HepG2 (cell line): ENCODE results near the gene HCK. TPM values are rescaled to one million over a fixed set of nuclear protein-coding genes. Genes with fewer than 3 reads are reported as not detected.

Experiments
- ARID5B ChIP-seq: IDR thresholded peaks from 2 replicates; pipeline ENCODE4 v1.4.0; 2020; ENCODE audit warnings: mild to moderate bottlenecking, missing genetic modification reagents
- CCDC6 ChIP-seq: sonication (generic); formaldehyde crosslinking; IDR thresholded peaks from 2 replicates; pipeline ENCODE4 v1.8.1; 2022; ENCODE audit warnings: mild to moderate bottlenecking, missing genetic modification reagents, moderate library complexity
- FOXA1 ChIP-seq, 2 experiments: fragments of 450-650 bp in 1 of 2; sonication (generic) in 1 of 2; formaldehyde crosslinking in 1 of 2; IDR thresholded peaks; 2 replicates each; pipeline versions ENCODE4 v1.4.0 to v1.6.1; 2016 to 2020; ENCODE audit warnings: missing genetic modification reagents in 1 of 2
- IRF2 ChIP-seq: IDR thresholded peaks from 2 replicates; pipeline ENCODE4 v1.6.1; 2018; ENCODE audit warnings: missing genetic modification reagents, missing compliant biosample characterization
- MBD4 ChIP-seq: IDR thresholded peaks from 2 replicates; pipeline ENCODE4 v1.6.1; 2012; ENCODE audit warnings: low read length, inconsistent platforms, borderline replicate concordance
- MXD1 ChIP-seq: sonication (generic); formaldehyde crosslinking; IDR thresholded peaks from 2 replicates; pipeline ENCODE4 v1.4.0; 2020; ENCODE audit warnings: mild to moderate bottlenecking, missing genetic modification reagents
- RNF2 ChIP-seq: fragments of 450-650 bp; conservative IDR thresholded peaks from 2 replicates; pipeline ENCODE4 v1.6.1; 2016; ENCODE audit warnings: low read depth
- SOX6 ChIP-seq, 2 experiments: fragments of 450-650 bp in 1 of 2; sonication (generic) in 1 of 2; formaldehyde crosslinking in 1 of 2; IDR thresholded peaks; 2 replicates each; pipeline versions ENCODE4 v1.4.0 to v1.6.1; 2017 to 2020; ENCODE audit warnings: antibody characterized with exemption in 1 of 2, mild to moderate bottlenecking in 1 of 2, missing genetic modification reagents in 1 of 2
- TAF1 ChIP-seq: sonication (generic); formaldehyde crosslinking; IDR thresholded peaks from 2 replicates; pipeline ENCODE4 v1.4.0; 2020; ENCODE audit warnings: missing genetic modification reagents
- TCF7 ChIP-seq: sonication (generic); IDR thresholded peaks from 2 replicates; pipeline ENCODE4 v1.6.1; 2016; ENCODE audit warnings: antibody characterized with exemption, low read depth
- TMF1 ChIP-seq: sonication (generic); formaldehyde crosslinking; IDR thresholded peaks from 2 replicates; pipeline ENCODE4 v1.8.1; 2022; ENCODE audit warnings: low read depth, missing genetic modification reagents
- TRAFD1 ChIP-seq: sonication (generic); formaldehyde crosslinking; IDR thresholded peaks from 2 replicates; pipeline ENCODE4 v1.5.1; 2020; ENCODE audit warnings: missing genetic modification reagents, mild to moderate bottlenecking, borderline replicate concordance
- ZBTB33 ChIP-seq: sonication (generic); formaldehyde crosslinking; IDR thresholded peaks from 2 replicates; pipeline ENCODE4 v1.4.0; 2020; ENCODE audit warnings: missing genetic modification reagents
- ZNF30 ChIP-seq: sonication (generic); formaldehyde crosslinking; IDR thresholded peaks from 2 replicates; pipeline ENCODE4 v1.5.0; 2020; ENCODE audit warnings: mild to moderate bottlenecking, missing genetic modification reagents
- ZNF468 ChIP-seq: sonication (generic); formaldehyde crosslinking; IDR thresholded peaks from 2 replicates; pipeline ENCODE4 v1.8.0; 2022; ENCODE audit warnings: mild to moderate bottlenecking, moderate library complexity, missing genetic modification reagents
- polyA plus RNA-seq, 8 experiments: library from polyadenylated mRNA; depleted of rRNA in 3 of 8; stranded (reverse) in 7 of 8; unstranded in 1 of 8; fragments of >200 nt; fragmentation: Illumina TruSeq in 4 of 8; extraction: Trizol in 4 of 8; gene quantifications; 2 replicates each; pipeline versions ENCODE4 v1.2.1 to v1.2.3, GENCODE V29; 2011 to 2016; ENCODE audit warnings: low read depth in 4 of 8, missing spikeins in 1 of 8, mixed read lengths in 1 of 8; ENCODE audit not compliant: insufficient read depth in 1 of 8
- total RNA-seq, 5 experiments: library from RNA; depleted of rRNA; stranded (reverse); fragments of >200 nt; fragmentation: Illumina TruSeq; extraction: Trizol; gene quantifications; 2 replicates each; pipeline ENCODE4 v1.2.3, GENCODE V29; 2016; ENCODE audit warnings: low read depth in 1 of 5

HCK gene
- total and polyA plus RNA-seq, 2 of the 13 experiments (the other 11 are each of a cell fraction or from before 2014, with no cell fraction given), result 0.04 TPM; not detected in 1

GRCh38 chr20:32018269-32019155, 33.5 kb upstream of the HCK start (continued):
- no peak for TF ChIP-seq TCF7
- TF ChIP-seq IRF2 (CRISPR knock-in tag), result peak; percentile 53; the same call in 1 of the 2 replicates
- TF ChIP-seq CCDC6 (CRISPR knock-in tag), result no peak
- TF ChIP-seq FOXA1 (IDR thresholded peaks at IDR 0.05), result no peak
- no peak for TF ChIP-seq FOXA1 (CRISPR knock-in tag; IDR thresholded peaks at IDR 0.05)
- no peak for TF ChIP-seq RNF2
- no peak for TF ChIP-seq SOX6 (IDR thresholded peaks at IDR 0.05)
- no peak for TF ChIP-seq SOX6 (CRISPR knock-in tag; IDR thresholded peaks at IDR 0.05)
- no peak for TF ChIP-seq ZBTB33 (CRISPR knock-in tag)
- no peak for TF ChIP-seq ZNF30 (CRISPR knock-in tag)
- TF ChIP-seq TMF1 (CRISPR knock-in tag), result peak; percentile 74; the same call in 1 of the 2 replicates
- no peak for TF ChIP-seq TRAFD1
- 0 out of 2 replicates have a peak, but pooled peaks have one; percentile 18 for TF ChIP-seq TAF1 (CRISPR knock-in tag)
- TF ChIP-seq MBD4, result no peak
- TF ChIP-seq ARID5B (CRISPR knock-in tag), result no peak
- 0 out of 2 replicates have a peak, but pooled peaks have one; percentile 38 for TF ChIP-seq ZNF468
- TF ChIP-seq MXD1 (CRISPR knock-in tag), result no peak; the same call in 1 of the 2 replicates
